ENCODE results near the gene SGSM1.
"Not testable (repeated sequence)": the region's sequence is repeated elsewhere in the genome, so short reads cannot be mapped to it uniquely, and the experiment has no call there.

The SGSM1 gene

DNA sequence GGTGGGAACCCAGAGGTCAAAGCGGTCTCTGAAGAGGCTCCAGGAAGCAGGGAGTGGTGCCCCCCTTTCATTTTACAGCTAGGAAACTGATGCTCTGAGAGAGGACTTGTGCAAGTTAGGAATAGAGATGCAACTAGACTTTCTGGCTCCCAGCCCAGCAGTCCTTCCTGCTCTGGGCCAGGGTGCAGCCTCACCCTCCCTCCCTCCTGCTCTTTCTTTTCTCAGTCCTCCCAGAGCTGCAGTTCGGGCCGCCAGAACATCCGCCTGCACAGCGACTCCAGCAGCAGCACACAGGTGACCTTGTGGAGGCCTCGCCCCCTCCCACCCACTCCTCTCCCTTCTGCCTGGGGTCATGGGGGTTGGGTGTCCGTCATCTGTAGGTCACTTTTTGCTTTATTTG, 89.0 kb downstream of the SGSM1 start:
- DNase-seq (ENCODE audit: low read depth, low spot score) = no peak

DNA sequence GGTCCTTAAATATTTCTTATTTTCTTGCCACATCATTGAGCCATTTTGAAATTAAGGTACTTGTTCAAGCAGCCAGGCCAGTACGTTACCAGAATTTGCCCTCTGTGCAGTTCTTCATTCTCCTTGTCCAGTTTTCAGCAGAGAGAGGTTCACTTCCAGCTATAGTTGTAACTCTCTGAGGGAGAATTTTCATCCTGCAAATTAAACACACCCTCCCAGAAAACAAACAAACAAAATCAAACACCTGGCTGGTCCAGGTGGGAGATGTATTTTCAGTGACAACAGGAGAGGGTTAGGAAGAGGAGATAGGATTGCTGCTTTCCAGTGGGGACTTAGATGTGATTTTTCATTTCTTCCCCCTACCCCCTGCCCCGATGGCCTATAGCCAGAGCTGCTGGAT, 95.4 kb downstream of the SGSM1 start:
- no peak for DNase-seq (ENCODE audit: low read depth, low spot score)

DNA sequence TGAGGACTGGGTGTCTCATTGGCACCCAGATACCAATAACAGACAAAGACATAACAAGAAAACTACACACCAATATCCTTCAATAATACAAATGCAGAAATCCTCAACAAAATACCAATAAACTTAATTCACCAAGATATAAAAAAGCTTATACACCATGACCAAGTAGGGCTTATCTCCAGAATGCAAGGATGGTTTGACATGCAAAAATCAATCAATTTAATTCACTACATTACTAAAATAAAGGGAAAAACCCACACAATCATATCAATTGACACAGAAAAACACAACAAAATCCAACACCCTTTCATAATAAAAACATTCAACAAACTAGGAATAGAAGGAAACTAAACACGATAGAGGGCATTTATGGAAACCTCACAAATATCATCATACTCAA, 99.9 kb downstream of the SGSM1 start:
- no peak for DNase-seq (ENCODE audit: low read depth, low spot score)

DNA sequence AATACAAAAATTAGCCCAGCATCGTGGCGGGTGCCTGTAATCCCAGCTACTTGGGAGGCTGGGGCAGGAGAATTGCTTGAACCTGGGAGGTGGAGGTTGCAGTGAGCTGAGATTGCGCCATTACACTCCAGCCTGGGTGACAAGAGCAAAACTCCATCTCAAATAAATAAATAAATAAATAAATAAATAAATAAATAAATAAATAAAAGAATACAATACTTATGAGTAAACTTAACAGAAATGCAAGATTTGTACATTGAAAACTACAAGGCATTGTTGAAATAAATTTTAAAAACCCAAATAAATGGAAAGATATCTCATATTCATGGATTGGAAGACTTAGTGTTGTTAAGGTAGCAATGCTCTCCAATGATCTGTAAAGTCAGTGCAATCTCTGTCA, 101.1 kb downstream of the SGSM1 start:
- DNase-seq (ENCODE audit: low read depth, low spot score) = not testable (repeated sequence)

DNA sequence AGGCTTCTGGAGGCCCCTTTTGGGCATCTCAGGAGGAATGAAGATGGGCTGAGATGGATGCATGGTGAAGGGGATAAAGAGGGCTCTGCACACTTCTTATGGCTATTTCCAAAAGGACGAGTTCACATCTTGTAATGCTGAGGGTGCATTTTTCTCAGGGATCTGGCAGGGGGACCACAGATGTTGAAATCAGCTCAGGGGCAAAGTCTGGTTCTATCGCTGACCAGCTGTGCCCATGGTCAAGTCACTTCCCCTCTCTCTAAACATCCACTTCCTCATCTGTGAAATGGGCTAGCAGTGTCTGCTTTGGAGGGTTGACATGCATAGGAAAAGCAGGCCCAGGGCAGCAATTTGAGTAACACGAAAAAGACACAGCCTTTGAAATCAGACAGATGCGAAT, 114.0 kb downstream of the SGSM1 start:
- DNase-seq (ENCODE audit: low read depth, low spot score) = no peak

GRCh38 chr22:24925586-24926427, 119.8 kb downstream of the SGSM1 start:
- no peak for DNase-seq (ENCODE audit: low read depth, low spot score)

DNA sequence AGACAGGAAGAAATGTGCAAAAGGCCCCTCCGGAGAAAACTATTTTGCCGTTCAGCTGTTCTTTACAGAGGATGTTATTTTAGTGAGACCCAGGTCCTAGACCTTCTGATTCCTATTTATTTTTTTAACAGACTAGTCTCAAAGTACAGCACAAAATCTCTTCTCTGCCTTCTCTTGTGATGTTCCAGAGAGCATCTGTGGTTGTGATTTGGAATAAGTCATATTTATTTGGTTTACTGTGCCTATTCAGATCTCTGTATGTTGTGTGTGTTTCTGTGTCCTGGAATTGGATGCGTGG, 120.4 kb downstream of the SGSM1 start:
- DNase-seq (ENCODE audit: low read depth, low spot score) = no peak

DNA sequence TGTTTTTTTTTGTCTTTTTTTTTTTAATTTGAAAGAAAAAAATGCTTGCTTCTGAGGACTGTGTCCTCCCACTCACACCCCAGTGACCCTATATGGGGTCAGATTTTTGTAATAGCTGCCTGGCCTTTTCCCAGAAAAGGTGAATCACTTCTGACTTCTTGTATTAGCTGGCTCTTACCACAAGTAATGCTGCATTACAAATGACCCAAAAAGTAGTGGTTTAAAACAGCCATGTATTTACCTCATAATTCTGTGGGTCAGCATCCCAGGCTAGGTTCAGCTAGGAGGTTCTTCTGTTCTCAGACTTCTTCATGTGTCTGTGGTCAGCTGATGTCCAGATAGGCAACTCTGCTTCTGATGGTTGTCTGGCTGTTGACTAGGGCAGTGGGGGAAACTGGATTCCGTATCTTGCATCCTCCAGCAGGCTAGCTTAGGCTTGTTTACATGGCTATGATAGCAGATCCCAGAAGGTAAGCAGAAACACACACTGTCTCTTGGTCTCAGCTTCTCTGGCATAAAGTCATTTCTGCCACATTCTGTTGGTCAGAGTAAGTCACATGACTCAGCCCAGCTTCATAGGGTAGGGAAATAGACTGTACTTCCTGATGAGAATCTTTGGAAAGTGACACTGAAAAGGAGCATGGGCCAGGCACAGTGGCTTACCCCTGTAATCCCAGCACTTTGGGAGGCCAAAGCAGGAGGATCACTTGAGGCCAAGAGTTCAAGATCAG, 121.0 kb downstream of the SGSM1 start:
- DNase-seq (ENCODE audit: low read depth, low spot score) = no peak

GRCh38 chr22:24928322-24928721, 122.3 kb downstream of the SGSM1 start:
- DNase-seq (ENCODE audit: low read depth, low spot score) = no peak

DNA sequence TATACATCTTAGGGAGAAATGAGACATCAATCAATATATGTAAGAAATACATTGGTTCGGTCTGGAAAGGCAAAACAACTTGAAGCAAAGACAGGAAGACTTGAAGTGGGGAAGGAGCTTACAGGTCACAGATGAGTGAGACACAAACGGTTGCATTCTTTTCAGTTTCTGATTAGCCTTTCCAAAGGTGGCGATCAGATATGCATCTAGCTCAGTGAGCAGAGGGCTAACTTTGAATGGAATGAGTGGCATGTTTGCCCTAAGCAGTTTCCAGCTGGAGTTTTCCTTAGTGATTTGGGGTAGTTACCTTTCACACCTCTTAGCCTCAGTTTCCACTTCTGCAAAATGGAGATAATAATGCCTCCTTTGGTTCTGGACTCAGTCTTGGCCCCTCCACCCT, 124.7 kb downstream of the SGSM1 start:
- no peak for DNase-seq (ENCODE audit: low read depth, low spot score)

DNA sequence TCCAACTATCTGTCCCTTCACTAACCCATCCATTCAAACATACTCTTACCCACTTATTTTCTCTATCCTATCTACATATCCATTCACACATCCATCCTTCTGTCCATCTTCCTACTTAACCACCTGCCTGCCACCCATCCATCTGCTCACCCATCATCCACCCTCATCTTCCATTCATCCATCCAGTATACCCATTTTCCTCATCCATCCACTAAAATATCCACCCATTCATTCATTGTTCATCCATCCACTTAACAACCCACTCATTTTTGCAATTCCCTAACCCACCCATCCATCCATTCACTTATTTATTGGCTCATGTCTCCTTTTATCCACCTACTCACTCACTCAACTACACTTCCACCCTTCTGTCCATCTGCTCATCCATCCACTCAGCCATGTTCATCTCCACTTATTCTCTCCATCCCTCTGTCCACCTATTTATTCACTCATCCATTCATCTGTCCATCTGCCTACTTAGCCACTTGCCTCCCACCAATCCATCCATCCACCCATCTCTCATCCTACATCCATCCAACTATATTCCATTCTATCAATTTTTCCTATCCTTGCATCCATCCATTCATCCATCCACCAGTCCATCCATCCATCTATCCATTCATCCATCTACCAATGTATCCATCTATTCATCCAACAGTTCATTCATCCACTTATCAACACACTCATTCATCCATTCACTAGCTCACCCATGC, 129.9 kb downstream of the SGSM1 start:
- no peak for DNase-seq (ENCODE audit: low read depth, low spot score)

GRCh38 chr22:24937114-24937513, 131.1 kb downstream of the SGSM1 start:
- DNase-seq (ENCODE audit: low read depth, low spot score) = no peak

- DNase-seq (ENCODE audit: low read depth, low spot score) = no peak
Measured at GRCh38 chr22:24938741-24939341, 132.8 kb downstream of the SGSM1 start.

GRCh38 chr22:24942301-24942700, 136.3 kb downstream of the SGSM1 start:
- no peak for DNase-seq (ENCODE audit: low read depth, low spot score)

GRCh38 chr22:24944217-24944937, 138.4 kb downstream of the SGSM1 start:
- DNase-seq (ENCODE audit: low read depth, low spot score) = no peak

GRCh38 chr22:24945430-24945829, 139.4 kb downstream of the SGSM1 start:
- DNase-seq (ENCODE audit: low read depth, low spot score) = no peak

- DNase-seq (ENCODE audit: low read depth, low spot score) = no peak
Measured at GRCh38 chr22:24947383-24947782, 141.4 kb downstream of the SGSM1 start.

DNA sequence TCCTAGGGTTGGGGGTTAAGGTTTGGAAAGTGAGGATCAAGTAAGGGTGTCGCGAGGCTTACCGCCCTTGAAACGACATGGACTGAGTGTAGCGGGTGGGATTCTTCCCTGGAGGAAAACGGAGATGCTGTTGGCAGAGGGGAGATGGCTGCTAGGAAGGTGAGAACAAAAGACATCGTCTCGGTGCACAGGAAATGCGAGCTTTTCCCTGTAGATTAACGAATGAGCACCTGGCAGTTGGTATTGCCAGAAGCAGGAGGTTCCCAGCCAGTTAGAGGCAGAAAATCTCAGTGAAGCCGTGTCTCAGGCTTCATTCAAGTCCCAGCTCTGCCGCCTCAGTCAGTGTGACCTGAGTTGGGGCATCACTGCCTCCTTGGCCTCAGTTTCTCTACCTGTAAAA, 141.9 kb downstream of the SGSM1 start:
- DNase-seq (ENCODE audit: low read depth, low spot score) = no peak

GRCh38 chr22:24948356-24949202, 142.6 kb downstream of the SGSM1 start:
- DNase-seq (ENCODE audit: low read depth, low spot score) = no peak

DNA sequence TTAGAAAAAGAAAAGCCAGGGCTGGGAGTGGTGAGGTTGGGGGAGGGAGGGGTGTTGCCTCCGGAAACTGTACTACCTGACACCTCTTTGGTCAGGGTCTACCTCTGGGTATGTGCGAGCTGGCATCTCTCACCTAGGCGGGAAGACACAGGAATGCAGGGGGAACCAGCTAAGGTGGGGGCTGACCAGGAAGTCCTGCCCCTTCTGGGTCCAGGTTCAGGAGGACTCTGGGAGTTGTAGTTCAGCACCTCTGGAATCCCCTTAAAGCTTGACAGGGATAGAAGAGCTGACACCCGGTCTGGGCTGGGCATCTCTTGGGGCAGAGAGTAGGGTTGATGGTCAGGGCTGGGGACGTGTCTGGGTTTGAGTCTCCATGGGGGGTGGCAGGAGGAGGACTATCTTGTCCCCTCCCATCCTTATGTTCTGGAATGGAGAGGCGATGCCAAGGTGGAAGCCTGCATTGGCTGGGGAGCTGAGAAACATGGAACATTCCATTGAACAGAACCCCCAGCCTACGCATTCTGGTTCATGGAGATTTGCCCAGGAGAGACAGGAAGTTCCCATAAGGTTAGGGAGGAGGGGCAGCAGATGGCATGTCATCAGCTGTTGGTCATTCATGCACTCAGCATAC, 144.4 kb downstream of the SGSM1 start:
- DNase-seq (ENCODE audit: low read depth, low spot score) = no peak
